ENCODE measurements around the gene EXOC2.

The EXOC2 gene

GRCh38 chr6:692858-693722 lies at the start of gene EXOC2:
Gene EXOC2 (minus strand): TSS chr6:693139. CDS start chr6:637818, 55,321 bp downstream.
- peak; percentile 85 for DNase-seq

- no peak for DNase-seq
These were observed 48.7 kb upstream of the EXOC2 start for GRCh38 chr6:741410-742339.

GRCh38 chr6:736657-737446 lies 43.9 kb upstream of the EXOC2 start:
- DNase-seq = no peak

GRCh38 chr6:733431-734219 lies 40.7 kb upstream of the EXOC2 start:
- DNase-seq = no peak

GRCh38 chr6:731924-732323 lies 39.0 kb upstream of the EXOC2 start:
- no peak for DNase-seq

GRCh38 chr6:729606-730320 lies 36.8 kb upstream of the EXOC2 start:
- no peak for DNase-seq

- DNase-seq = no peak
These were observed 34.9 kb upstream of the EXOC2 start for GRCh38 chr6:727856-728255.

- no peak for DNase-seq
These were observed 30.6 kb upstream of the EXOC2 start for GRCh38 chr6:723540-723939.

- no peak for DNase-seq
These were observed 29.7 kb upstream of the EXOC2 start for GRCh38 chr6:722608-723007.

GRCh38 chr6:722077-722524 lies 29.2 kb upstream of the EXOC2 start:
- peak; percentile 70 for DNase-seq

- DNase-seq = no peak
These were observed 25.4 kb upstream of the EXOC2 start for GRCh38 chr6:718345-718744.

- DNase-seq = no peak
These were observed 24.2 kb upstream of the EXOC2 start for GRCh38 chr6:717135-717534.

- DNase-seq = no peak
These were observed 23.0 kb upstream of the EXOC2 start for GRCh38 chr6:715709-716491.

GRCh38 chr6:714100-714499 lies 21.2 kb upstream of the EXOC2 start:
- no peak for DNase-seq

GRCh38 chr6:713351-713750 lies 20.4 kb upstream of the EXOC2 start:
- no peak for DNase-seq

GRCh38 chr6:712805-713204 lies 19.9 kb upstream of the EXOC2 start:
- no peak for DNase-seq

GRCh38 chr6:711925-712324 lies 19.0 kb upstream of the EXOC2 start:
- no peak for DNase-seq

GRCh38 chr6:710601-711571 lies 17.9 kb upstream of the EXOC2 start:
- no peak for DNase-seq

GRCh38 chr6:709471-710056 lies 16.6 kb upstream of the EXOC2 start:
- DNase-seq = no peak

Data from hematopoietic multipotent progenitor cell treated with erythropoietin and hydrocortisone succinate and interleukin-3 and kit ligand, for 8 days (in vitro differentiated cells).